SU-DHL-6 (cell line): ENCODE results near the gene NTM.

Source experiments
- H2AFZ ChIP-seq: fragments of 200-600 bp; sonication (generic); 2 replicates; pipeline ENCODE4 v1.6.1; 2014; ENCODE audit warnings: low read depth, mild to moderate bottlenecking, moderate library complexity, mixed read lengths, antibody characterized with exemption, low read length; ENCODE audit not compliant: severe bottlenecking
- H3F3A ChIP-seq: fragments of 200-600 bp; shearing (Covaris generic); 2 replicates; pipeline ENCODE4 v1.6.0; 2016; ENCODE audit warnings: antibody characterized with exemption, mild to moderate bottlenecking; ENCODE audit not compliant: insufficient read depth
- H3K27ac ChIP-seq: fragments of 200-600 bp; sonication (generic); 2 replicates; pipeline ENCODE4 v1.5.1; 2016; ENCODE audit warnings: low read depth, mild to moderate bottlenecking, low read length, moderate library complexity, mixed read lengths
- H3K27me3 ChIP-seq: fragments of 200-600 bp; sonication (generic), shearing (Covaris generic); 2 replicates; pipeline ENCODE4 v1.6.0; 2014; ENCODE audit warnings: mild to moderate bottlenecking, low read length
- H3K36me3 ChIP-seq: fragments of 200-600 bp; sonication (generic); 2 replicates; pipeline ENCODE4 v1.6.1; 2014; ENCODE audit warnings: mild to moderate bottlenecking, low read length, mixed read lengths
- H3K4me2 ChIP-seq: fragments of 300-600, 200-600 bp; shearing (Covaris generic), sonication (generic); 2 replicates; pipeline ENCODE4 v1.6.0; 2014; ENCODE audit warnings: low read length, low read depth, mild to moderate bottlenecking; ENCODE audit not compliant: poor library complexity, severe bottlenecking
- H3K4me3 ChIP-seq: fragments of 200-600 bp; sonication (generic); 2 replicates; pipeline ENCODE4 v1.5.1; 2014; ENCODE audit warnings: antibody characterized with exemption, low read length, mild to moderate bottlenecking, mixed read lengths; ENCODE audit not compliant: insufficient read depth, poor library complexity, severe bottlenecking
- H3K79me2 ChIP-seq: fragments of 200-600 bp; sonication (generic); 2 replicates; pipeline ENCODE4 v1.6.1; 2014; ENCODE audit warnings: mild to moderate bottlenecking, low read length, moderate library complexity; ENCODE audit not compliant: insufficient read depth
- H3K9ac ChIP-seq: fragments of 200-600 bp; sonication (generic); 2 replicates; pipeline ENCODE4 v1.7.0; 2014; ENCODE audit warnings: mild to moderate bottlenecking, low read length
- H3K9me2 ChIP-seq: fragments of 200-600 bp; sonication (generic); replicated peaks from 2 replicates; pipeline ENCODE4 v1.6.1; 2014; ENCODE audit warnings: low read length; ENCODE audit not compliant: insufficient read depth
- H3K9me3 ChIP-seq: fragments of 200-600 bp; sonication (generic); 2 replicates; pipeline ENCODE4 v1.6.1; 2014; ENCODE audit warnings: low read length, mixed read lengths; ENCODE audit not compliant: insufficient read depth
- H4K20me1 ChIP-seq: fragments of 200-600 bp; sonication (generic); 2 replicates; pipeline ENCODE4 v1.6.1; 2014; ENCODE audit warnings: low read depth, mild to moderate bottlenecking, antibody characterized with exemption, low read length, moderate library complexity, mixed read lengths
- EZH2phosphoT487 ChIP-seq: fragments of 200-600 bp; sonication (generic), shearing (Covaris generic); conservative IDR thresholded peaks from 2 replicates; pipeline ENCODE4 v1.6.1; 2018; ENCODE audit warnings: mild to moderate bottlenecking, antibody characterized with exemption, low read length, moderate library complexity, mixed read lengths
- TF ChIP-seq, protein P1 (sequence below): fragments of 200-600 bp; sonication (generic); IDR thresholded peaks from one replicate; pipeline ENCODE4 v1.5.1; 2017; ENCODE audit warnings: antibody characterized with exemption, mild to moderate bottlenecking, low read length, moderate library complexity; ENCODE audit not compliant: insufficient read depth, poor library complexity, severe bottlenecking

The NTM gene

GRCh38 chr11:131925829-131926228 is 555.4 kb downstream of the NTM start:
- TF ChIP-seq, protein P1, sequence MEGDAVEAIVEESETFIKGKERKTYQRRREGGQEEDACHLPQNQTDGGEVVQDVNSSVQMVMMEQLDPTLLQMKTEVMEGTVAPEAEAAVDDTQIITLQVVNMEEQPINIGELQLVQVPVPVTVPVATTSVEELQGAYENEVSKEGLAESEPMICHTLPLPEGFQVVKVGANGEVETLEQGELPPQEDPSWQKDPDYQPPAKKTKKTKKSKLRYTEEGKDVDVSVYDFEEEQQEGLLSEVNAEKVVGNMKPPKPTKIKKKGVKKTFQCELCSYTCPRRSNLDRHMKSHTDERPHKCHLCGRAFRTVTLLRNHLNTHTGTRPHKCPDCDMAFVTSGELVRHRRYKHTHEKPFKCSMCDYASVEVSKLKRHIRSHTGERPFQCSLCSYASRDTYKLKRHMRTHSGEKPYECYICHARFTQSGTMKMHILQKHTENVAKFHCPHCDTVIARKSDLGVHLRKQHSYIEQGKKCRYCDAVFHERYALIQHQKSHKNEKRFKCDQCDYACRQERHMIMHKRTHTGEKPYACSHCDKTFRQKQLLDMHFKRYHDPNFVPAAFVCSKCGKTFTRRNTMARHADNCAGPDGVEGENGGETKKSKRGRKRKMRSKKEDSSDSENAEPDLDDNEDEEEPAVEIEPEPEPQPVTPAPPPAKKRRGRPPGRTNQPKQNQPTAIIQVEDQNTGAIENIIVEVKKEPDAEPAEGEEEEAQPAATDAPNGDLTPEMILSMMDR, result no peak
- TF ChIP-seq EZH2phosphoT487, result no peak
- no peaks in the 10 kb centered on the region for H3K9me3 ChIP-seq
- no peak overlapping the region for H3K4me3 ChIP-seq
- H3K4me2 ChIP-seq, result no peak overlapping the region
- no peaks in the 10 kb centered on the region for H3K27me3 ChIP-seq
- no peaks in the 10 kb centered on the region for H3F3A ChIP-seq
- H3K27ac ChIP-seq, result no peak overlapping the region
- H2AFZ ChIP-seq, result no peak overlapping the region
- H3K9me2 ChIP-seq, result no peaks in the 10 kb centered on the region
- no peaks in the 10 kb centered on the region for H3K79me2 ChIP-seq
- H3K9ac ChIP-seq, result no peak overlapping the region
- no peaks in the 10 kb centered on the region for H4K20me1 ChIP-seq
- no peaks in the 10 kb centered on the region for H3K36me3 ChIP-seq

DNA sequence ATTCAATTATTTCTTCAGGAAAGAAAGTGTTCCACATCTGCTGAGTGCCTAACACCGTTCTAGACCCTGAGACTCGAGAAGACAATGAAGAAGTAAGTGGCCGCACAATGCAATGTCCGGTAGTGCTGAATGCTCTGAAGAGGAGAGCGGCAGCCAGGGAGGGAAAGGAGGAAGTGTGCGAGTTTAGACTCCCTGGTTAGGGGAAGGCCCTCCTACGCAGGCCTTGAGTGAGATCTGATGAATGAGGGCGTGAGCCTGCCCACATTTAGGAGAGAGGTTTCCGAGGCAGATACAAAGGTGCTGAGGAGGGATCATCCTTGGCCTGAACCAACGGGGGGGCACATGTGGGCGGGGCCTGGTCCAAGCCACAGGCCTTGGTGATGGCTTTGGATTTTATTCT is 558.6 kb downstream of the NTM start:
- Histone ChIP-seq H3K27me3 (no peaks in the 10 kb centered on the region), H2AFZ (no peak overlapping the region), H4K20me1 (no peaks in the 10 kb centered on the region), H3K4me2 (no peak overlapping the region), H3K9ac (no peak overlapping the region), H3K9me3 (no peaks in the 10 kb centered on the region), H3F3A (no peaks in the 10 kb centered on the region), H3K36me3 (no peaks in the 10 kb centered on the region), H3K79me2 (no peaks in the 10 kb centered on the region), H3K4me3 (no peak overlapping the region), H3K9me2 (no peaks in the 10 kb centered on the region), H3K27ac (no peak overlapping the region)
- no peak for TF ChIP-seq EZH2phosphoT487
- TF ChIP-seq, protein P1, result no peak

GRCh38 chr11:131932584-131933325 is 562.3 kb downstream of the NTM start:
- no peak overlapping the region for H3K27ac ChIP-seq
- no peaks in the 10 kb centered on the region for H3K27me3 ChIP-seq
- no peaks in the 10 kb centered on the region for H3K9me3 ChIP-seq
- H3K9ac ChIP-seq, result no peak overlapping the region
- H3K9me2 ChIP-seq, result no peaks in the 10 kb centered on the region
- no peak overlapping the region for H3K4me3 ChIP-seq
- no peaks in the 10 kb centered on the region for H4K20me1 ChIP-seq
- H3K4me2 ChIP-seq, result no peak overlapping the region
- TF ChIP-seq EZH2phosphoT487, result no peak
- TF ChIP-seq, protein P1, result no peak
- H3K36me3 ChIP-seq, result no peaks in the 10 kb centered on the region
- H3K79me2 ChIP-seq, result no peaks in the 10 kb centered on the region
- H3F3A ChIP-seq, result no peaks in the 10 kb centered on the region
- H2AFZ ChIP-seq, result no peak overlapping the region
